D721Med (cell line): ENCODE data around the gene KLK1.

ENCODE experiments used
- DNase-seq: peaks from one replicate; pipeline ENCODE4 v3.0.0; 2011; ENCODE audit warnings: low spot score; ENCODE audit not compliant: insufficient read length
- FAIRE-seq: peaks from 2 replicates; lab custom pipeline; 2011; peaks lifted over from hg19 to GRCh38; lab: Jason Lieb, UNC
- CTCF ChIP-seq: IDR thresholded peaks from 2 replicates; pipeline ENCODE4 v1.5.1; 2012; ENCODE audit warnings: mild to moderate bottlenecking, control low read depth; ENCODE audit not compliant: insufficient read depth; ENCODE audit errors: missing control alignments

KLK1 gene

GRCh38 chr19:50801107-50801506, 22.5 kb downstream of the KLK1 start:
- no peak for FAIRE-seq
- TF ChIP-seq CTCF = no peak

GRCh38 chr19:50799547-50799851, 24.1 kb downstream of the KLK1 start:
- no peak for TF ChIP-seq CTCF
- FAIRE-seq (no peak), DNase-seq (no peak)

More at GRCh38 chr19:50801107-50801506, 22.5 kb downstream of the KLK1 start:
- DNase-seq = no peak

DNA sequence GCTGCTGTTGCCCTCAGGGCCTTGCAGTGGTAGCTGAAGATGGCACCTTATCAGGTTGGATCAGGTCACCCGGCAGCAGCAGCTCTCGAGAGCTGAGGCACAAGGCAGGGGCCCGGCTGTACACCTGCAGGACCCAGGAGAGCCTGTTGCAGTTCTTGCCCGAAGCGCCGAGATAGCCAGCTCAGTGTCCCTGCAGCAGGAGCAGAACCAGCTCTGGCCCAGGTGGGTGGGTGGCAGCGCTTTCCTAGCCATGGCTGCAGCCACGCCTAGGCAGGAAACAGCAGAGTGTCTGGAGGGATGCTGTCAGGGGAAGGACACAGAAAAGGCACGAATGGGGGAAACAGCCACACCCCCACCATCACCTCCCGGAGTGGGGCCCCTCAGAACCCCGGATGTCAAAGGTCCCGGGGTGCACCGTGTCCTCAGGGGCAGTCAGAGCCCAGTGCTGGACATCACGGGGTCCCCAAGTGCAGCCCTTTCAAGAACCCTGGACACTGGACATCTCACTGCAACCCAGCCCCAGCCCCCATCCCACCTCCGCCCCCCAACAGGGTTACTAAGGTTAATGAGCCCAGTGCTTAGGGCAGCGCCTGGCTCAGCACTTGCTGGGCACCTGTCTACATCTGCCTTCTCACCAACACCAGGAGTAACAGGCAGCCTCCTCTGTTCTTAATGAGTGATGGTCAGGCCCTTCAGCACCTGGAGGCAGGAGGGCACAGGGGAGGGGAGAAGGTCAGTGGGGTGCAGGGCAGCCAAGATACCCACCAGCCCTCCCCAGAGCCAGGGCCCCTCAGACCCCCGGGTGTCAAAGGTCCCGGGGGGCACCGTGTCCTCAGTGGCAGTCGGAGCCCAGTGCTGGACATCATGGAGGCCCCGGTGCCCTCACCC, 24.7 kb downstream of the KLK1 start:
- DNase-seq (no peak), FAIRE-seq (no peak)
- TF ChIP-seq CTCF = no peak

DNA sequence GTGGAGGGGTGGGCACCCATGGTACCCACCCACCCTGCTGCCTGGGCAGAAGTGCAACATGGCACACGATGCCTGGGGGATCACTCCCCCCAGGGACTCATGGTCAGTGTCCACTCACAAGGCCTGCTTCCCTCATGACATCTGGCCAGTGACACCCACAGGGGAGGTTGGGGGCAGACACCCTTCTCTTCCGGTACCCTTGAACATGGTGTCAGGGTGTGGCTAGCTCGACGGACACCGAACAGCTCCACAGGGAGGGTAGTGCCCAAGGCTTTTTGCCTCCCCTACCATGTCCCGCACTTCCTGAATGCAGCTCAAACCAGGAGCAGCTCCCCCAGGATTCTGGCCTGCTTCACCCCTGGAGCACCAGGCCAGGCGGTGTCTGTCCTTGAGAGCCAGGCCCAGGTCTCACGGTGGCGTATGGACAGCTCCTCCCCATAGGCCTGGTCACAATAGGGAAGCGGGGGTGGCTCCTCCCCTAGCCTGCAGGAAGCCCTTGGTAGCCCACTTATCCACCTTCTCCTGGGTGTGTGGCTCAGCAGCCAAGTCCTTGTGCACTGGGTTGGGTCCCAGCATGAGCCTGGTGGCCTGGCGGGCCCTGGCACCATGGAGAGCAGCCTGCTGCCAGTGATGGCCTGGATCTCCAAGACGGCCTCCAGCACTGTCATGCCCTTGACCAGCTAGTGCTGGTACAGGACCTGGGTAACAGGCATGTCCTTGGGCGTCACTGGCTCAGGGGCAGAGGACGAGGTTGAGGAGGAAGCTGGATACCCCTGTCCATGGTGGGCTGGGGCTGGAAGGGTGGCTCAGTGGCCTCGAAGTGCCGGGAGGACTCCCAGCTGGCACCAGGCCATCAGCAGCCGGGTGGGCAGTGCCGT, 25.6 kb downstream of the KLK1 start:
- no peak for FAIRE-seq
- TF ChIP-seq CTCF = no peak
- DNase-seq = no peak

- no peak for TF ChIP-seq CTCF
- FAIRE-seq (no peak), DNase-seq (no peak)
Observed at GRCh38 chr19:50797429-50797780, 26.2 kb downstream of the KLK1 start.

- DNase-seq (no peak), FAIRE-seq (no peak)
- no peak for TF ChIP-seq CTCF
Observed at GRCh38 chr19:50796634-50797428, 26.8 kb downstream of the KLK1 start.
